Measurements from ENCODE around the gene MRTFB.

The MRTFB gene

DNA sequence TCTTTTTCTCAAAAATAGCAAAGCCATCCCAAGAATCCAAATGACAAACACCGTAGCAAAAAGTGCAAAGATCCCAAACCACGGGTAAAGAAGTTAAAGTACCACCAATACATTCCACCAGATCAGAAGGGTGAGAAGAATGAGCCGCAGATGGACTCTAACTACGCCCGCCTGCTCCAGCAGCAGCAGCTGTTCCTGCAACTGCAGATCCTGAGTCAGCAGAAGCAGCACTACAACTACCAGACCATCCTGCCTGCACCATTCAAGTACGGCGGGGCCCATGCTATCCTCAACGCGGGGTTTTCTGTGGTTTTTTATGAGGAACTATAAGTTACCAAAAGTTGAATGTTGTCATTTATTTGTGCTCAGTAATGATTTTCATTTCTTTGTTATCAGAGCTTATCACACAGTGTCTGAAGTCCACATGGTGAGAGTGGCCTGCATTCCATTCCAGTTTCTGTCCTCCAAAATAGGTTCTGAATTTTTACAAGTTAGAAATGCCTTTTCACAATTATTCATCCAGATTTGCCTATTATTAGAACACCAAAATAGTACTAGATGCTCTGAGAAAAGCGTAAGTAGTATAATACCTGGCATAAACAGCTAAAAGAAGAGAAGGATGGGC lies 169.2 kb downstream of the MRTFB start:
- Histone ChIP-seq H3K79me2 (ENCODE audit: low read length) (no peaks in the 10 kb centered on the region), H4K20me1 (ENCODE audit: insufficient read depth, low read length) (no peaks in the 10 kb centered on the region)

DNA sequence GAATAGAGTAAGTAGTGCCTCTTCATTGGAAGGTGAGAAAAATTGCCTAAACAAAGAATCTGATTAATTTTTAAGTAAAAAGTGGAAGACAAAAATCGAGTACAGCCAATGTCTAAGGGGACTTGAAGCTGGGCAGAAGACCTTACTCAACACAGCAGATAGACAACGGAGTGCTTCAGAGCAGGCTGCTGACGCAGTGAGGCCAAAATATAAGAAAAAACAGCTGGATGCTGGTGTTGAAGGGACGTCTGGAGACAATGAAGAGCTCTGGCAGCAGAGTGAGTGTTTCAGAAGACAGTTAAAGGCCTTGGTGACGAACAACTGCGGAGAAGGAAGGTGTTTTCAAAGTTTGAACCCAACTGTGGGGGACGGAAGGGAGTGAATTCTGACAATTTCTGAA lies 169.8 kb downstream of the MRTFB start:
- Histone ChIP-seq H3K4me3 (ENCODE audit: low read length) (no peak overlapping the region), H3K36me3 (replicated peaks; ENCODE audit: low read depth, low read length) (peaks cover 6% of the 10 kb centered on the region), H3K27ac (ENCODE audit: low read length) (no peak overlapping the region), H3K9ac (ENCODE audit: low read length) (no peak overlapping the region), H3K4me1 (ENCODE audit: low read length) (peaks cover 32% of the 10 kb centered on the region), H4K20me1 (ENCODE audit: insufficient read depth, low read length) (no peaks in the 10 kb centered on the region), H3K79me2 (ENCODE audit: low read length) (no peaks in the 10 kb centered on the region), H2AFZ (ENCODE audit: low read depth, low read length) (no peak overlapping the region), H3K27me3 (ENCODE audit: low read depth, low read length) (no peaks in the 10 kb centered on the region), H3K9me3 (ENCODE audit: insufficient read depth, low read length) (no peaks in the 10 kb centered on the region), H3K4me2 (ENCODE audit: low read length) (no peak overlapping the region)
- TF ChIP-seq, protein P1, sequence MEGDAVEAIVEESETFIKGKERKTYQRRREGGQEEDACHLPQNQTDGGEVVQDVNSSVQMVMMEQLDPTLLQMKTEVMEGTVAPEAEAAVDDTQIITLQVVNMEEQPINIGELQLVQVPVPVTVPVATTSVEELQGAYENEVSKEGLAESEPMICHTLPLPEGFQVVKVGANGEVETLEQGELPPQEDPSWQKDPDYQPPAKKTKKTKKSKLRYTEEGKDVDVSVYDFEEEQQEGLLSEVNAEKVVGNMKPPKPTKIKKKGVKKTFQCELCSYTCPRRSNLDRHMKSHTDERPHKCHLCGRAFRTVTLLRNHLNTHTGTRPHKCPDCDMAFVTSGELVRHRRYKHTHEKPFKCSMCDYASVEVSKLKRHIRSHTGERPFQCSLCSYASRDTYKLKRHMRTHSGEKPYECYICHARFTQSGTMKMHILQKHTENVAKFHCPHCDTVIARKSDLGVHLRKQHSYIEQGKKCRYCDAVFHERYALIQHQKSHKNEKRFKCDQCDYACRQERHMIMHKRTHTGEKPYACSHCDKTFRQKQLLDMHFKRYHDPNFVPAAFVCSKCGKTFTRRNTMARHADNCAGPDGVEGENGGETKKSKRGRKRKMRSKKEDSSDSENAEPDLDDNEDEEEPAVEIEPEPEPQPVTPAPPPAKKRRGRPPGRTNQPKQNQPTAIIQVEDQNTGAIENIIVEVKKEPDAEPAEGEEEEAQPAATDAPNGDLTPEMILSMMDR (IDR thresholded peaks at IDR 0.05; ENCODE audit: low read depth, low read length), result no peak
- no peak for TF ChIP-seq EZH2phosphoT487 (IDR thresholded peaks at IDR 0.05; ENCODE audit: low read depth)

More for the DNA sequence above, 169.2 kb downstream of the MRTFB start:
- no peak overlapping the region for H3K27ac ChIP-seq (ENCODE audit: low read length)
- H3K9me3 ChIP-seq (ENCODE audit: insufficient read depth, low read length), result no peaks in the 10 kb centered on the region
- H3K4me3 ChIP-seq (ENCODE audit: low read length), result no peak overlapping the region
- H3K4me1 ChIP-seq (ENCODE audit: low read length), result peaks cover 26% of the 10 kb centered on the region
- no peak overlapping the region for H3K9ac ChIP-seq (ENCODE audit: low read length)
- H2AFZ ChIP-seq (ENCODE audit: low read depth, low read length), result no peak overlapping the region
- H3K4me2 ChIP-seq (ENCODE audit: low read length), result peak overlapping the region; percentile 20
- TF ChIP-seq, protein P1 (IDR thresholded peaks at IDR 0.05; ENCODE audit: low read depth, low read length), result no peak
- no peak for TF ChIP-seq EZH2phosphoT487 (IDR thresholded peaks at IDR 0.05; ENCODE audit: low read depth)
- H3K27me3 ChIP-seq (ENCODE audit: low read depth, low read length), result no peaks in the 10 kb centered on the region
- peaks cover 6% of the 10 kb centered on the region for H3K36me3 ChIP-seq (replicated peaks; ENCODE audit: low read depth, low read length)

DNA sequence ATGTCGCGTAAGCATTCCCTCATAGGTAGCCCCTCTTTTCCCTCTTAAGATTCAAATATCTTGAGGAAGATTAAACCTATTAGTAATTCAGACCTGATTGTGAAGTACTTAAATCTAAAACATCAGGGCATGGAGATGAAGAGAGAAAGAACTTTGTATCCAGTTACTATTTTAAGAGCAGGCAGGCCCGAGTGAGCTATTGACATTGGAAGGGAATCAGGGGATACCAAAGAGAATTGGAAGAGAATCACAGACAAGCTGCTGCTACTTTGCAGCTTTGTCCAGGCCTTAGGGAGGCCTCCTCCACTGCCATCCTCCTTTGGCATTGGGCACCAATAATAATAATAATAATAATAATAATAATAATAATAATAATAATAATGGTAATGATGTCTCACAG lies 170.5 kb downstream of the MRTFB start:
- H3K27me3 ChIP-seq (ENCODE audit: low read depth, low read length), result no peaks in the 10 kb centered on the region
- H3K79me2 ChIP-seq (ENCODE audit: low read length), result no peaks in the 10 kb centered on the region
- H3K9me3 ChIP-seq (ENCODE audit: insufficient read depth, low read length), result no peaks in the 10 kb centered on the region
- H3K4me1 ChIP-seq (ENCODE audit: low read length), result peaks cover 39% of the 10 kb centered on the region
- no peaks in the 10 kb centered on the region for H4K20me1 ChIP-seq (ENCODE audit: insufficient read depth, low read length)
- no peak overlapping the region for H2AFZ ChIP-seq (ENCODE audit: low read depth, low read length)
- peaks cover 8% of the 10 kb centered on the region for H3K36me3 ChIP-seq (replicated peaks; ENCODE audit: low read depth, low read length)
- H3K4me3 ChIP-seq (ENCODE audit: low read length), result no peak overlapping the region
- H3K4me2 ChIP-seq (ENCODE audit: low read length), result no peak overlapping the region
- H3K9ac ChIP-seq (ENCODE audit: low read length), result no peak overlapping the region
- TF ChIP-seq EZH2phosphoT487 (IDR thresholded peaks at IDR 0.05; ENCODE audit: low read depth), result no peak
- TF ChIP-seq, protein P1 (IDR thresholded peaks at IDR 0.05; ENCODE audit: low read depth, low read length), result no peak
- H3K27ac ChIP-seq (ENCODE audit: low read length), result no peak overlapping the region

DNA sequence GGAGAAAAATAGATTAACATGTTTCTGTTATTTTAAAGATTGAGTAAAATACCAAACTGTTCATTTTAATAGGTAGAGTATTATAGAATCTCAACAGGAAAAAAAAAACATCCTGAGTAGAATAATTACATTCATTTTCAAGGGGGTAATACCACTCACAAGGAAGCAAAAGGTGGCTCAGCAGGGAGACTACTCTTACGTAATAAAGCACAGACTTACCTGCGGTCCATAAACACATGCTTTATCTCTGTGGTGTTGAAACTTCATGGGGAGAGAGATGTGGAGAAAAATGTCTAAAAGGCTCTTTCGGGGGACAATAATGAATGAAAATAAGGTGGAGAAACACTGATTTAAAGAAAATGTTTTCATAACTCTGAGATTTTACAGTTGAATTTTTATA lies 171.7 kb downstream of the MRTFB start:
- H2AFZ ChIP-seq (ENCODE audit: low read depth, low read length), result no peak overlapping the region
- H3K9me3 ChIP-seq (ENCODE audit: insufficient read depth, low read length), result no peaks in the 10 kb centered on the region
- no peaks in the 10 kb centered on the region for H3K79me2 ChIP-seq (ENCODE audit: low read length)
- TF ChIP-seq, protein P1 (IDR thresholded peaks at IDR 0.05; ENCODE audit: low read depth, low read length), result no peak
- no peak for TF ChIP-seq EZH2phosphoT487 (IDR thresholded peaks at IDR 0.05; ENCODE audit: low read depth)
- H3K27ac ChIP-seq (ENCODE audit: low read length), result no peak overlapping the region
- peaks cover 45% of the 10 kb centered on the region for H3K4me1 ChIP-seq (ENCODE audit: low read length)
- no peak overlapping the region for H3K4me2 ChIP-seq (ENCODE audit: low read length)
- peaks cover 19% of the 10 kb centered on the region for H3K36me3 ChIP-seq (replicated peaks; ENCODE audit: low read depth, low read length)
- no peak overlapping the region for H3K9ac ChIP-seq (ENCODE audit: low read length)
- H4K20me1 ChIP-seq (ENCODE audit: insufficient read depth, low read length), result no peaks in the 10 kb centered on the region
- no peaks in the 10 kb centered on the region for H3K27me3 ChIP-seq (ENCODE audit: low read depth, low read length)
- no peak overlapping the region for H3K4me3 ChIP-seq (ENCODE audit: low read length)
